Adipose tissue (tissue), 3 donors: ENCODE results near the gene MYO16. TPM values are rescaled to one million over a fixed set of nuclear protein-coding genes. Genes with fewer than 3 reads are reported as not detected.

Source experiments
- H3K27ac ChIP-seq: one replicate; pipeline ENCODE4 v1.5.1; 2013; ENCODE audit warnings: low read depth, low read length
- WGBS, 3 donors: extraction: QIAGEN DNeasy Blood & Tissue Kit; methylation state at CpG; one replicate each; pipeline ENCODE4 v1.1.7; 2013; 5-methylcytosine and 5-hydroxymethylcytosine counted together
- polyA plus RNA-seq, 3 donors: library from polyadenylated mRNA; stranded (reverse); fragments of 200-250 nt; gene quantifications; one replicate each; pipeline ENCODE4 v1.2.3, GENCODE V29; 2013
- donor health status: healthy with polysubstance abuse.
- donor health status: Bipolar disorder and iron deficiency.
- donor health status: healthy.

MYO16 gene
- polyA plus RNA-seq, 3 donors = 0.05 to 2.0 (median 0.56) TPM

- H3K27ac ChIP-seq = no peak overlapping the region
- WGBS, 3 donors = 21 to 23% (median 21%) methylated on average over 9 of the region's 9 CpGs
Observed at GRCh38 chr13:109243311-109243951, 614.0 kb downstream of the MYO16 start.

- no peak overlapping the region for H3K27ac ChIP-seq
- WGBS, 3 donors = 77 to 84% (median 78%) methylated on average over 7 of the region's 7 CpGs
Observed at GRCh38 chr13:109244566-109244965, 615.2 kb downstream of the MYO16 start.

GRCh38 chr13:109246001-109246400, 616.6 kb downstream of the MYO16 start:
- WGBS, 3 donors = 82 to 93% (median 82%) methylated on average over 1 of the region's 1 CpG
- H3K27ac ChIP-seq = no peak overlapping the region

- WGBS, 3 donors = 77 to 85% (median 81%) methylated on average over 4 of the region's 4 CpGs
Observed at GRCh38 chr13:109249780-109250528, 620.5 kb downstream of the MYO16 start.

GRCh38 chr13:109251956-109252355, 622.5 kb downstream of the MYO16 start:
- WGBS, 3 donors = 38 to 59% (median 44%) methylated on average over 2 of the region's 2 CpGs
- no peak overlapping the region for H3K27ac ChIP-seq

More at GRCh38 chr13:109249780-109250528, 620.5 kb downstream of the MYO16 start:
- no peak overlapping the region for H3K27ac ChIP-seq

GRCh38 chr13:109253316-109253715, 623.9 kb downstream of the MYO16 start:
- H3K27ac ChIP-seq = no peak overlapping the region
- 73 to 85% (median 79%) methylated on average over 1 of the region's 1 CpG for WGBS, 3 donors

GRCh38 chr13:109254274-109254673, 624.9 kb downstream of the MYO16 start:
- WGBS, 3 donors = 33 to 58% (median 47%) methylated on average over 1 of the region's 1 CpG

GRCh38 chr13:109255141-109255856, 625.9 kb downstream of the MYO16 start:
- H3K27ac ChIP-seq = no peak overlapping the region
- 81 to 93% (median 86%) methylated on average over 4 of the region's 4 CpGs for WGBS, 3 donors

More at GRCh38 chr13:109254274-109254673, 624.9 kb downstream of the MYO16 start:
- no peak overlapping the region for H3K27ac ChIP-seq

GRCh38 chr13:109256866-109257760, 627.7 kb downstream of the MYO16 start:
- no peak overlapping the region for H3K27ac ChIP-seq
- 17 to 34% (median 25%) methylated on average over 3 of the region's 3 CpGs for WGBS, 3 donors
